ENCODE results near the gene NCKAP1. TPM values are rescaled to one million over a fixed set of nuclear protein-coding genes. Genes with fewer than 3 reads are reported as not detected.

Gene NCKAP1
- total RNA-seq, 1 experiment from 2014 or later, result 112 TPM

DNA sequence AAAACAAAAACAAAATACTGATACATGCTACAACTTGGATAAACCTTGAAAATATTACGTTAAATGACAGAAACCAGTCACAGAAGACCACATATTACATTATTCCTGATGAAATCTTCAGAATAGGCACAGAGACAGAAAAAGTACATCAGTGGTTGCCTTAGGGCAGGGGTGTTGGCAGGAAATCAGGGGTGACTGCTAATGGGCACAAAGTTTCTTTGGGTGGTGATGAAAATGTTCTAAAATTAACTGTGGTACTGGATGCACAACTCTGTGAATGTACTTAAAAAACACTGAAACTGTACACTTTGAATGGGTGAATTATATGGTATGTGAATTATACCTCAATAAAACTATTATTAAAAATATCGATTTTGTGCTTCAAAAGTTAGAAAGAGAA lies 16.6 kb downstream of the NCKAP1 start:
- H3K4me1 ChIP-seq (ENCODE audit: insufficient read depth, low read length), result no peaks in the 10 kb centered on the region; the same call in 1 of the 2 replicates
- Mint-ChIP-seq H3K36me3 (ENCODE audit: insufficient read depth in 1 of 3, low read depth in 3 of 3) (peaks cover 52 to 58% (median 55%) of the 10 kb centered on the region in 3 experiments), H3K27ac (no peak overlapping the region), H3K4me1 (peaks cover 3 to 10% of the 10 kb centered on the region in 2 experiments), H3K9me3 (peaks cover 13 to 15% of the 10 kb centered on the region in 2 experiments; a peak in 4 of 5 replicates), H3K27me3 (ENCODE audit: low read depth) (no peaks in the 10 kb centered on the region; the same call in 1 of the 2 replicates), H3K4me3 (no peak overlapping the region)
- no peaks in the 10 kb centered on the region for H3K27me3 ChIP-seq (ENCODE audit: insufficient read depth, low read length)
- H3K56ac ChIP-seq (ENCODE audit: insufficient read length, low read depth, low read length), result no peak overlapping the region
- no peak overlapping the region for H2BK15ac ChIP-seq (ENCODE audit: low read depth, low read length)
- TF ChIP-seq, protein P1, sequence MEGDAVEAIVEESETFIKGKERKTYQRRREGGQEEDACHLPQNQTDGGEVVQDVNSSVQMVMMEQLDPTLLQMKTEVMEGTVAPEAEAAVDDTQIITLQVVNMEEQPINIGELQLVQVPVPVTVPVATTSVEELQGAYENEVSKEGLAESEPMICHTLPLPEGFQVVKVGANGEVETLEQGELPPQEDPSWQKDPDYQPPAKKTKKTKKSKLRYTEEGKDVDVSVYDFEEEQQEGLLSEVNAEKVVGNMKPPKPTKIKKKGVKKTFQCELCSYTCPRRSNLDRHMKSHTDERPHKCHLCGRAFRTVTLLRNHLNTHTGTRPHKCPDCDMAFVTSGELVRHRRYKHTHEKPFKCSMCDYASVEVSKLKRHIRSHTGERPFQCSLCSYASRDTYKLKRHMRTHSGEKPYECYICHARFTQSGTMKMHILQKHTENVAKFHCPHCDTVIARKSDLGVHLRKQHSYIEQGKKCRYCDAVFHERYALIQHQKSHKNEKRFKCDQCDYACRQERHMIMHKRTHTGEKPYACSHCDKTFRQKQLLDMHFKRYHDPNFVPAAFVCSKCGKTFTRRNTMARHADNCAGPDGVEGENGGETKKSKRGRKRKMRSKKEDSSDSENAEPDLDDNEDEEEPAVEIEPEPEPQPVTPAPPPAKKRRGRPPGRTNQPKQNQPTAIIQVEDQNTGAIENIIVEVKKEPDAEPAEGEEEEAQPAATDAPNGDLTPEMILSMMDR (conservative IDR thresholded peaks at IDR 0.05), result no peak
- H2BK12ac ChIP-seq (ENCODE audit: insufficient read length, low read depth, low read length), result no peak overlapping the region
- H3K18ac ChIP-seq (ENCODE audit: insufficient read length, low read depth, low read length), result no peak overlapping the region
- no peak overlapping the region for H3T11ph ChIP-seq (ENCODE audit: low read length)
- H3K4ac ChIP-seq (ENCODE audit: low read depth, low read length), result no peak overlapping the region
- H3K27ac ChIP-seq (ENCODE audit: insufficient read length, low read depth, low read length), result no peak overlapping the region
- no peaks in the 10 kb centered on the region for H3K23me2 ChIP-seq (ENCODE audit: insufficient read length, low read depth, low read length, poor library complexity, severe bottlenecking)
- no peak overlapping the region for H3K4me2 ChIP-seq (ENCODE audit: insufficient read depth, insufficient read length, low read length)
- no peaks in the 10 kb centered on the region for H4K20me1 ChIP-seq (ENCODE audit: control insufficient read depth, insufficient read depth, insufficient read length)
- H3K9ac ChIP-seq (ENCODE audit: extremely low read depth, insufficient read length, low read length), result no peak overlapping the region
- DNase-seq, result no peak
- no peak overlapping the region for H2BK20ac ChIP-seq (ENCODE audit: low read depth, low read length, poor library complexity, severe bottlenecking)
- peaks cover 7% of the 10 kb centered on the region; the same call in 1 of the 2 replicates for H3K79me2 ChIP-seq (ENCODE audit: insufficient read depth, low read length)
- no peak overlapping the region for H2BK5ac ChIP-seq (ENCODE audit: insufficient read length, low read length)
- no peak overlapping the region for H4K91ac ChIP-seq (ENCODE audit: insufficient read length, low read depth, low read length)
- no peak overlapping the region for H4K5ac ChIP-seq (ENCODE audit: insufficient read length, low read depth, low read length)
- H2AFZ ChIP-seq (ENCODE audit: low read length), result no peak overlapping the region
- no CpG with 5 or more reads among the region's 2 CpGs for WGBS (ENCODE audit: extremely low coverage, insufficient read length, low lambda C conversion rate)
- no peak overlapping the region for H2AK5ac ChIP-seq (ENCODE audit: insufficient read length, low read length)
- H2BK120ac ChIP-seq (ENCODE audit: low read depth, low read length, poor library complexity, severe bottlenecking), result no peak overlapping the region
- H4K8ac ChIP-seq (replicated peaks; ENCODE audit: insufficient read length, low read depth, low read length), result no peak overlapping the region
- no peak overlapping the region for H3K23ac ChIP-seq (ENCODE audit: insufficient read length, low read depth, low read length)
- H3K14ac ChIP-seq (ENCODE audit: insufficient read depth, low read length), result no peak overlapping the region
- peaks cover 8% of the 10 kb centered on the region for H3K79me1 ChIP-seq (ENCODE audit: insufficient read depth, low read depth, low read length, poor library complexity, severe bottlenecking)
- no peaks in the 10 kb centered on the region for H3K9me3 ChIP-seq (ENCODE audit: control insufficient read depth, low read depth, low read length)

All from H9 (cell line).